IPS-18c (cell line): ENCODE results near the gene SMAD3.
"Not testable (repeated sequence)": the region's sequence is repeated elsewhere in the genome, so short reads cannot be mapped to it uniquely, and the experiment has no call there.

Source experiments
- H3K4me3 ChIP-seq: 2 replicates; pipeline ENCODE4 v1.7.0; 2013; ENCODE audit warnings: low read depth, mild to moderate bottlenecking, low read length, moderate library complexity; ENCODE audit not compliant: insufficient read depth
- H3K9me3 ChIP-seq: one replicate; pipeline ENCODE4 v1.6.1; 2013; ENCODE audit warnings: mild to moderate bottlenecking, low read length, moderate library complexity; ENCODE audit not compliant: control insufficient read depth, insufficient read depth

SMAD3 gene

GRCh38 chr15:67065531-67066005 is at the start of gene SMAD3:
SMAD3 (plus strand) TSS chr15:67065602; CDS start chr15:67066155, 553 bp downstream.
- H3K4me3 ChIP-seq = peak within 1 kb of the TSS; percentile 81

GRCh38 chr15:67017311-67017710 is 48.1 kb upstream of the SMAD3 start:
- no peaks in the 10 kb centered on the region for H3K9me3 ChIP-seq
- no peak overlapping the region for H3K4me3 ChIP-seq

More at GRCh38 chr15:67065531-67066005, at the start of gene SMAD3:
- no peaks in the 10 kb centered on the region for H3K9me3 ChIP-seq

- Histone ChIP-seq H3K4me3 (no peak overlapping the region), H3K9me3 (no peaks in the 10 kb centered on the region)
These were observed 47.4 kb upstream of the SMAD3 start for GRCh38 chr15:67018026-67018425.

- no peaks in the 10 kb centered on the region for H3K9me3 ChIP-seq
These were observed 47.0 kb upstream of the SMAD3 start for GRCh38 chr15:67018441-67018840.

GRCh38 chr15:67019069-67019468 is 46.3 kb upstream of the SMAD3 start:
- H3K9me3 ChIP-seq = no peaks in the 10 kb centered on the region
- H3K4me3 ChIP-seq = no peak overlapping the region

More at GRCh38 chr15:67018441-67018840, 47.0 kb upstream of the SMAD3 start:
- H3K4me3 ChIP-seq = no peak overlapping the region

GRCh38 chr15:67019884-67020520 is 45.4 kb upstream of the SMAD3 start:
- Histone ChIP-seq H3K4me3 (no peak overlapping the region), H3K9me3 (no peaks in the 10 kb centered on the region)

- not testable (repeated sequence) for H3K4me3 ChIP-seq, H3K9me3 ChIP-seq
These were observed 44.7 kb upstream of the SMAD3 start for GRCh38 chr15:67020668-67021067.

GRCh38 chr15:67021455-67021854 is 43.9 kb upstream of the SMAD3 start:
- no peaks in the 10 kb centered on the region for H3K9me3 ChIP-seq
- no peak overlapping the region for H3K4me3 ChIP-seq

GRCh38 chr15:67022587-67023105 is 42.8 kb upstream of the SMAD3 start:
- Histone ChIP-seq H3K9me3 (no peaks in the 10 kb centered on the region), H3K4me3 (no peak overlapping the region)

GRCh38 chr15:67023517-67024313 is 41.7 kb upstream of the SMAD3 start:
- no peak overlapping the region for H3K4me3 ChIP-seq
- no peaks in the 10 kb centered on the region for H3K9me3 ChIP-seq

GRCh38 chr15:67024314-67024997 is 40.9 kb upstream of the SMAD3 start:
- Histone ChIP-seq H3K9me3 (no peaks in the 10 kb centered on the region), H3K4me3 (no peak overlapping the region)

- no peak overlapping the region for H3K4me3 ChIP-seq
- no peaks in the 10 kb centered on the region for H3K9me3 ChIP-seq
These were observed 40.4 kb upstream of the SMAD3 start for GRCh38 chr15:67024998-67025368.

GRCh38 chr15:67025719-67026609 is 39.4 kb upstream of the SMAD3 start:
- H3K9me3 ChIP-seq = no peaks in the 10 kb centered on the region
- H3K4me3 ChIP-seq = no peak overlapping the region

GRCh38 chr15:67026610-67026967 is 38.8 kb upstream of the SMAD3 start:
- no peaks in the 10 kb centered on the region for H3K9me3 ChIP-seq
- no peak overlapping the region for H3K4me3 ChIP-seq

GRCh38 chr15:67028440-67028839 is 37.0 kb upstream of the SMAD3 start:
- H3K4me3 ChIP-seq = not testable (repeated sequence)

GRCh38 chr15:67030036-67030762 is 35.2 kb upstream of the SMAD3 start:
- no peaks in the 10 kb centered on the region for H3K9me3 ChIP-seq
- no peak overlapping the region for H3K4me3 ChIP-seq

More at GRCh38 chr15:67028440-67028839, 37.0 kb upstream of the SMAD3 start:
- not testable (repeated sequence) for H3K9me3 ChIP-seq
